ENCODE measurements around the gene OPN4.
"Not testable (repeated sequence)": the region's sequence is repeated elsewhere in the genome, so short reads cannot be mapped to it uniquely, and the experiment has no call there.

Gene OPN4

GRCh38 chr10:86614853-86615252, 39.5 kb upstream of the OPN4 start:
- no peak for DNase-seq (ENCODE audit: low read depth)
- TF ChIP-seq CTCF (conservative IDR thresholded peaks at IDR 0.05; ENCODE audit: low read depth, low read length): no peak
- no peak overlapping the region for H3K4me3 ChIP-seq (ENCODE audit: low read depth, low read length)

- not testable (repeated sequence) for DNase-seq (ENCODE audit: low read depth); H3K4me3 ChIP-seq (ENCODE audit: low read depth, low read length)
Measured at GRCh38 chr10:86617278-86617677, 37.1 kb upstream of the OPN4 start.

DNA sequence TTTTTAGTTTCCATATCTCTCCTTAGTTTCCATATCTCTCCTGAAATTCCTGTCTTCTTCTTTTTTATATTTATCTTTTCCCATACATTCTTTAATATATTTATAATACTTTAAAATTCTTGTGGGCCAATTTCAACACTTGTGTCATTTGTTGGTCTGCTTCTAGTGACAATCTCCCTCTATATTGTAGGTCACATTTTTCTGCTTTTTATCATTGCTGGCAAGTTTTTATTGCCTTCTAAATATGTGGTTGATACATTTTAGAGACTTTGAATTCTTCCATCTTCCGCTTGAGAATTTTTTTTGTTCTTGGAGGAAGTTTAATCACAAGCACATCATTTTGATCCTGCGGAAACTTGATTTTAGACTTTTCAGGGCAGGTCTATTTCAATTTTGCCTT, 26.0 kb upstream of the OPN4 start:
- TF ChIP-seq CTCF (conservative IDR thresholded peaks at IDR 0.05; ENCODE audit: low read depth, low read length): no peak
- no peak for DNase-seq (ENCODE audit: low read depth)

GRCh38 chr10:86630079-86630478, 24.3 kb upstream of the OPN4 start:
- no peak for TF ChIP-seq CTCF (conservative IDR thresholded peaks at IDR 0.05; ENCODE audit: low read depth, low read length)
- no peak overlapping the region for H3K4me3 ChIP-seq (ENCODE audit: low read depth, low read length)
- DNase-seq (ENCODE audit: low read depth): peak; percentile 40

More for the DNA sequence above, 26.0 kb upstream of the OPN4 start:
- no peak overlapping the region for H3K4me3 ChIP-seq (ENCODE audit: low read depth, low read length)

- DNase-seq (ENCODE audit: low read depth): no peak
- peak; percentile 24 for TF ChIP-seq CTCF (conservative IDR thresholded peaks at IDR 0.05; ENCODE audit: low read depth, low read length)
- H3K4me3 ChIP-seq (ENCODE audit: low read depth, low read length): peak overlapping the region; percentile 54
Measured at GRCh38 chr10:86632009-86632800, 22.1 kb upstream of the OPN4 start.

DNA sequence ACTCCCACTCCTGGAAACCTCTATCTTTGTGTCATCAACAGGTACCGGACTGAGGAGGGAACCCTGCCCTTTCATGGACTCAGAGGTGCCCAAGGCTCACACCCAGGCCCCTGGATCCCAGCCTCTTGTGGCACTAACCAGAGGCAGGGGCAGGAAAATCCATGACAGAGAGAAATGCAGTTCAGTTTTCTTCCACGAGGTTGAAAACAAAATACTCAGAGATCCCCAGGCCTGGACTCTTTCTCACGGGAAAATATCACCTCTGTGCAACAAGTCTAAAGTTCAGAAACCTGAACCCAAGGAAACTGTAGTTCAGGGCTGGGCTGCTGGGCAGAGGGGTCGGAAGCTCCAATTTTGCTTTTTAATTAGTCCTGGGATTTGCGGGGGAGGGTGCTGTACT, 21.4 kb upstream of the OPN4 start:
- peak; percentile 14 for TF ChIP-seq CTCF (conservative IDR thresholded peaks at IDR 0.05; ENCODE audit: low read depth, low read length)
- no peak overlapping the region for H3K4me3 ChIP-seq (ENCODE audit: low read depth, low read length)
- DNase-seq (ENCODE audit: low read depth): no peak

DNA sequence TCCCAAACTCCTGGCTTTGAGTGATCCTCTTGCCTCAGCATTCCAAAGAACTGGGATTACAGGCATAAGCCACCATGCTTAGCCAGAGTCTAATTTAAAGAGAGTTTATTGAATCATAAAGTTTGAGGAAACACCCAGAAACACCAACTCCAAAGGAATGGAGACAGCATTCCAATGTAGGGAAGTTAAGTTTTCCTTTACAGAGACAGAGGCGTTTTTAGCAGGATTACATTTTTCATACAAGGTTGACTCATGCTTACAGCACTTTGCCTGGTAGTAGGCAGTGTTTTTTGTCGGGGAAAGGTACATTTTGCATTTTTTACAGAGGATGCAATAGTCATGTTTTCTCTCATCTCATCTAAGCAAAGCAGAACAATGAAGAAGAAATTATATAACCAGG, 18.9 kb upstream of the OPN4 start:
- DNase-seq (ENCODE audit: low read depth): peak; percentile 70
- no peak overlapping the region for H3K4me3 ChIP-seq (ENCODE audit: low read depth, low read length)
- TF ChIP-seq CTCF (conservative IDR thresholded peaks at IDR 0.05; ENCODE audit: low read depth, low read length): no peak
